ENCODE results near the gene HTT.

DNA sequence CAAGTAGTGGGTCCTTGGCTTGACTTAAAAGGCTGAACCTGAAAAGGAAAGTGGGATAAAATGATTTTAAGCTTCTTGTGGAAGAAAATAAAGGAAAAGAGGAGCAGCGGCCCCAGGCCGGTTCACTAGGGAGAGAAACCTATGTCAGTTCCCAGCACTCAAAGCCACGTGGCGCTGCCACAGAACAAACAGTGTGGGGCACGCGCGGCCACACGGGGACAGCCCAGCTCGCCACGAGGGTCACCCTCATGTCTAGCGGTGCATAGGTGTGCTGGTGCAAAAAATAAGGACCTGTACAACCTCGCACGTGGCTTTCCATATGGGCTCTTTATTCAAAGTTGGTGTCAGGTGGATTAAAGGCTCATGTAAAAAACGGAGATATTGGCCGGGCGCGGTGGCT, 191.6 kb downstream of the HTT start:
- TF ChIP-seq CTCF (IDR thresholded peaks at IDR 0.05; ENCODE audit: low read depth, low read length, poor library complexity, severe bottlenecking) (no peak), EZH2phosphoT487 (IDR thresholded peaks at IDR 0.05; ENCODE audit: borderline replicate concordance, low read length) (no peak)
